Endometrium (tissue), 2 donors: ENCODE results near the gene IFNGR1.
A peak's percentile ranks its signal among the peaks of the same experiment; 100 is the strongest.

Experiments
- FAIRE-seq: peaks from 2 replicates; lab custom pipeline; 2012; peaks lifted over from hg19 to GRCh38; lab: Jason Lieb, UNC
- donor health status: control.
- donor health status: control.

IFNGR1 gene

DNA sequence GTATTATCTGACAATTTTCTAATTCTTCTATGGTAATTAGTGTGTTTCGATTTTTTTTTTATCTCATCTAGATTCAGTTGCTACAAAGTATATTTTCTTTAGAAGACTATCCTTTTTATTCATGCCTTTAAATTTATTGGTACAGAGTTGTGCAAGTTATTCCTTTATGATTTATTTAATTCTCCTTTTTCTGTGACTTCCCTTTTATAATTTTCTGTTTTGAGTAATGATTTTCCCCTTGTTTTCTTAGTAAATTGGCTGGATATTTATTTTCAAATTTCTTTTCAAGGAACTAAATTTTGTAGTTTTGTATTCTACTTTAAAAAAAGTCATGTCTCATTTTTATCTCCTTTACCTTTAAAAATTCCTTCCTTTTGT is 43.3 kb downstream of the IFNGR1 start:
- peak; percentile 76 for FAIRE-seq

DNA sequence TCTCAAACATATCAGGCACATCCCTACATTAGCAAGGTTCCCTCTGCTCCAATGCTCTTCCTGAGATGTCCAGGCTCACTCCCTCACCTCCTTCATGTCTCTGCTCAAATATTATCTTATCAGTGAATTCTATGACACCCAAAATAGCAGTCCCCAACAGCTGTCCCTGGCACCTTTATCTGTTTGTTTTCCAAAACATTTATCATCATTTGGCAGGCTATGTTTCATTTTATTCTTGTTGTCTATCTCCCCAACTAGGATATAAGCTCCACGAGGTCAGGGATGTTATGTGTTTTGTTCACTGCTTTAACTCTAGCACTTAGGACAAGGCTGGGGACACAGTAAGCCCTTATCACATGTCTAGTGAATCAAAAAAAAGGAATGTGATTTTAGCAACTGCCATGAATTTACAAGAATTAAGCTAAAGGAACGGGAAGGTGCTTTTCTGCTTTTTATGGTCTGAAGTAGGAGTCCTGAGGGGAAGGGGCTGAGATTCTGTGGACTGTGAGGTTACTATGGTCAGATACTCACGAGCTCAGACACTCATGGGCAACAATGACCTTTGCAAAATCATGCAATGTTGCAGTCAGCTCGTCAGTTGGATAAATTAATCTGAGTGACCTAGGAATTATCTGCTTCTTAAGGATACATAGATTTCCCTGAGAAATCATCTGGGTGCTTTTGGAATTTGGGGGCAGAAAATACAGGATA is 43.9 kb downstream of the IFNGR1 start:
- no peak for FAIRE-seq

DNA sequence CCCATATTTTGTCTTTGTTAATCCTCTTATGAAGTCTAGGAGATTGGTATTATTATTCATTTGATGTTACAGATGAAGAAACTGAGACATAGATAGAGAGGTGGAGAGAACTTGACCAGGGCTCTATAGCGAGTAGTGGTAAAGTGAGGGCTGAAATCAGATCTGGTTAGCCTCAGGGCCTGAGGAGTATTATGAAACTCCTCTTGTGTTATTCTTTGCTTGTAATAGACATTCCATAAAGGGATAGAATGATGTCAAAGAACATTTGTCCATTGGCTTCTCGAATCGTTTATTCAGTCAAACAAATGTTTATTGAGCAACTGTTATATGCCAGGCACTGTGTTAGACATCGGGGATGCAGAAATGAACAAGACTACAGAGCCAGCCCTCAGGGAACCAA is 45.7 kb downstream of the IFNGR1 start, which contains the start of gene IL22RA2:
Gene IL22RA2 (minus strand): TSS at position 144 of the 400 bp plus-strand sequence. CDS start 11,895 bp downstream, outside the sequence.
- no peak for FAIRE-seq

DNA sequence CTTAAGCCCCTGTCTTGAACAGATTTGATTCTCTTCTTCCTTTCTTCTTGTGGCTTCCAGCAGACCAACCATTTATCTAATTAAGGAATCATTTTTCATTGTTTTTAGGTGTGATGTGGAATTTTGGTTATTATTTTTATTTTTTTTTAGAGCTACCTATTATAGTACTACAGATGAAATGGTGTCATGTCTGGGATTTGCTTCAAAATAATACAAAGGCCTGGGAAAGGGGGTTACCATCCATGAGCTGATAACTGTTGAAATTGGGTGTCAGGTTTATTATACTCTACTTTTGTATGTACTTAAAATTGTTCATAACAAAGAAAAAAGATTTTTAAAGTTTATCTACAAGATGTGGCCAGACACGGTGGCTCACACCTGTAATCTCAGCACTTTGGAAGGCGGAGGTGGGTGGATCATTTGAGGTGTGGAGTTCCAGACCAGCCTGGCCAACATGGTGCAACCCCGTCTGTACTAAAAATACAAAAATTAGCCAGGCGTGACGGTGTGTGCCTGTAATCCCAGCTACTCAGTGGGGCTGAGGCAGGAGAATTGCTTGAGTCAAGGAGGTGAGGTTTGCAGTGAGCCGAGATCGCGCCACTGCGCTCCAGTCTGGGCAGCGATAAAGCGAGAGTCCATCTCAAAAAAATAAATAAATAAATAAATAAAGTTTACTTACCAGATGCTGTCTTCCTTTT is 46.3 kb downstream of the IFNGR1 start:
- FAIRE-seq = no peak

DNA sequence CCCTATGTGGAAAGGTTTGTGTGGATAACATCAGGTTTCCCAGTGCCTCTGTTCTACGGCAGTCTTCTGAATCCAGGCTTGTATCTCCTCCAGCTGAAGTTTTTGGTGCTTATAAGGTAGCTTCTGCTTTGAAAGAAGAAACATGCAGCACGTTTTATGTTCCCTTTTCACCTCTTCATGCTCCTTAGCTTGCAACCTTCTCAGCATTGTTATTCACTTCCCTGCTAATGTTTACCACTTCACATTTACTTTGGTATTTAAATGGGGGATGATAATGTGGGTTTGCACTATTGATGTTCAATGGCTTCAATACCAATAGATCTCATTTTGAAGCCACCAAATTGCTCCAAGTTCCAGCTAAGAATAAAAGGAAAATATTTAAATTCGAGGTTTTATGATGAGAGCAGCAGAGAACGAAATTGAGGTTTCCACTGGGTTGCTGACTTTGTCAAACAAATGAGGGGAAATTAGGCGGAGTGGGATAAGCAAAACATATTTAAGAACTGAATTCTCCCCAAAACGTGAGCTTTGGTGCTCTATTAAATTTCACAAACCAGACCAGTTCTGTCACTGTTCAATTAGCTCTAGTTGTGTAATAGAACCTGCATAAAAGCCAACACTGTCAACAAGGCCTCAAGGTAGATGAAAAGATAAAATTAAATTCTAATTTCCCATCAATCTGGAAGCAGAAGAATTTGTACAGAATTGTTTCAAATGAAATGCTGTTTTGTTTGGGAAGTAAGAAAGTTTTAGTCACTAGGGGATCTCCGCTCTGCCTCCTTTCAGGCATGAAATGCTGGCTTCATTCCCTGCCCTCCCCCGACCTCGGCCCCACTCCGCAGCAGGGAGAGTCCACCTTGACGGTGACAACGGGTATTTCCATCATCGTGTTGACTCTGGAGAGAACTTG is 47.1 kb downstream of the IFNGR1 start:
- FAIRE-seq = no peak

DNA sequence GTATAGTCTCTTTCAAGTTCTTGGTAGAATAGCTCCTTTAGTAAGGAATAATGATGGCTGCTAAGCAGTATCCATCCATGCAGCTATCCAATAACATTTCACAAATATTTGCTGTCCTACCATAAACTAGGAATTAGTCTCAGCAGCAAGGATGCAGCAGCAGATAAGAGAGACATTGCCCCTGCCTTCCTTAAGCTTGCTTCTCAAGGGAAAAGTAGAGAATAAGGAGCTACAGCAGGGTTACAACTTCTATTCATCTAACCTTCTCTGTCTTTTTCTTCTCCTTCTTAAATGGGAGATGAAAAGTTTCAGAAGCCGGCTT is 48.2 kb downstream of the IFNGR1 start:
- no peak for FAIRE-seq

DNA sequence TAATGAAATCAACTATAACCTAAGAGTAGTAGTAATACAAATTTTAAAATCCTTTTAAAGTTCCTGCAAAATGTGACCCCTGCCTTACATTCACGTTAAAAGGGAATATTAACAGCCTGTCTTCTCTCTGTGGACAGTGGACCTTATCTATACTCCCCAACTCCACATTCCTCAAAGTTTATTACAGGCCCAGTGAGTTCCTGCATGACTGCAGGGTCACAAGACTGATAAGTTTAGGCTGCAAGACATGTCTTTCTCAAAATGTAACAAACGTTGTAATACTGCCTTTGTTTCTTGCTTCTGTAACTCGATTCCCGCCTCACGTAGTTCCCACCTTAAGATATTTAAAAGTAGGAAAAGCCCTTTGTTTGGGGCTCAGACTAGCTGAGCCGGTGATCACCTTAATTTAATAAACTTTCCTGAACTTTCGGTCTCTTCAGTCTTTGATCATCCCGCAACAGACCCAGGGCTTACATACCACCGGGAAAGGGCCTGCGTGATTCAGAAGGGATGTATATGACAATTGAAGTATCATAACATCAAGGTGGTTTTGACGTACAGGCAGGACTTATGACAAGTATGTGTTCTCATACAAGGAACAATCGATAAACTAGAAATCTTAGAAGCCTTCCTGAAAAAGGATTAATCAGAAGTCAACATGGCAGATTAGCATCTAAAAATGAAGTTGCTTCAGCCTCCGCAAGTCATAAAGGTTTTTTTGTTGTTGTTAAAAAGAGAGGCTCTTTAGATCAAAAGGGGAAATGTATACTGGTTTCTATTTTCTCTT is 48.7 kb downstream of the IFNGR1 start:
- no peak for FAIRE-seq

DNA sequence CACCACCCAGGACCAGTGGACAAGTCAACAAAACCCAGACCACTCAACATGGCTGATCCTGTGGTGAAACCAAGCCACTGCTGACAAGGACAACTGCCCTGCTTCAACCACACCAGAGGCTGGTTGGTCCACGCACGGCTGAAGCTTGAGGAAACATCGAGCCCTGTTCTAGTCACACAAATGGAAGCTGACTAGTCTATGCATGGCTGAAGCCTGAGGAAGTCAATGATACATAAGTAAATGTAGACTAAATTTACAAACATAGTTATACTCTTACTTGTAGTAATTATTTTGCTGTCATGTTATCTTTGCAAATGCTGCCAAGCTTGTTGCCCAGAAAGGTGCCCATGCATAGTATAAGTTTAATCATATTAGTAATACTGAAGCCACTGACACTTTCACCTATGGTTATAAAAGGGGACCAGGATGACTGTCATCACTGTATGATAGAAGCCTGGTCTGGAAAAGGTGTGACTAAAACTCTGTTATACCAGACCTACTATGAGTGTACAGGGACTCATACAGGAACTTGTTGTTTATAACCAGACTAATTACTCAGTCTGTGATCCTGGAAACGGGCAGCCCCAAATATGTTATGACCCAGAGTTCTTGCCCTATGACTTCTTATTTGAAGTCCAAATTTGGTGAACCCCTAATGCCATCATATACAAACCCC is 51.3 kb downstream of the IFNGR1 start:
- no peak for FAIRE-seq

DNA sequence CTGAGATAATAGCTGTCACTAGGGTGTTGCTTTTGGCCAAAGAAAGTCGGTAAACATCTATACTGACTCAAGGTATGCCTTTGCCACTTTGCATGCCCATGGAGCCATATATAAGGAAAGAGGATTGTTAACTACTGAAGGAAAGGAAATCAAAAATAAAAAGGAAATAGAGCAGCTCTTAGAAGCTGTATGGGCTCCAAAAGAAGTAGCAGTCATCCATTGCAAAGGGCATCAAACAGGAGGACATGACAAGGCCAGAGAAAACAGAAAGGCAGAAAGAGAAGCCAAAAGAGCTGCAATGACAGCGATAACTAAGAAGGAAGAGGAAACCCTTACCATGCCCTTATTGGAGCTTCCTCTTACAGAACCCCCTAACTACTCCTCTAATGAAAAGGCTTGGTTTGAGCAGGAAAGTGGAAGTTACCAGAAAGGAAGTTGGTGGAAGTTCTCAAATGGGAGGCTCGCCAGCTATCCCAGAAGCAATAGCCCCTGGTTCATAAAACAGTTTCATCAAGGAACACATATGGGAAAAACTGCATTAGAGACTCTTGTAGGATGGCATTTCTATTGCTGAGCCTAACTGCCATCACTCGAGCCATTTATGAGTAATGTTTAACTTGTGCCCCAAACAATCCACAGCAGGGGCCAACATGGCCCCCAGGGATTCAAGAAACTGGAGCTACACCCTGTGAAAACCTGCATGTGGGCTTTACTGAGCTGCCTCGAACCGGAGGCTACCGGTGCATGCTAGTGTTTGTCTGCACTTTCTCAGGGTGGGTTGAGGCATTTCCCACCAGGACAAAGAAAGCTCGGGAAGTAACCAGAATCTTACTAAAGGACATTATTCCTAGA is 52.7 kb downstream of the IFNGR1 start:
- FAIRE-seq = no peak

DNA sequence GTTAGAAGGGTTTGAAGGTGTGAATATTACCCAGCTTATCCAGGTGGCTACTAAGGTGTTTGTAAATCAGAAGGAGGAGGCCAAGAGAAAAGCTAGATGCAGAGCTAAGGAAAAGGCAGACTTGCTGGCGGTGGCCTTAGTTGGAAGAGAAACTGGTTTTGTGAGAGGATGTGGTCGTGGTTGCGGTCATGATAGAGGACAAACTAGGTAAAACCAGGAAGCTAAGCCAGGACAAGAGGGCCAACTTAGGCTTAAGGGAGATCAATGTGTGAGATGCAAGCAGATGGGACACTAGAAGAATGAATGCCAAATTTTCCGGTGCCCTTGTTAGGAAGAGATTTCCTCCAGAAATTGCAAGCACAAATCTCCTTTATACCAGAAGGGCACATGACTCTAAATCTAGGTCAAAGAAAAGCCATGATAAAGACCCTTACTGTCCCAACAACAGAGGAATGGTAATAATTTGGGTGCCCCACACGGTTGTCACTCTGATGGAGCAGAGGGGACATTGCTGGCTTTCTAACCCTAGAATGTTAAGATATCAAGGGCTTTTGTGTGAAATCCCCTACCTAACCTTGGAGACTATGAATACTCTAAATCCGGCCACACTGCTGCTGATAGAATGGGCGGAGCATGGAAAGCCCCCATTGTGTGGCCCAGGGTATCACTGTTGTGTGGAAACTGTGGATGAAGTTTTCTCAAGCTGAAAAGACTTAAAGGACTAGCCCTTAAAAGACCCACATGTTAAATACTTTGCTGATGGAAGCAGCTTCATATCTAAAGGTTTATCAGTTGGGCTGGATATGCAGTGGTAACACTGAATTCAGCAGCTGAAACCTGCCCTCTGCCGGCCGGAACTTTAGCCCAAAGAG is 53.6 kb downstream of the IFNGR1 start:
- FAIRE-seq = no peak

DNA sequence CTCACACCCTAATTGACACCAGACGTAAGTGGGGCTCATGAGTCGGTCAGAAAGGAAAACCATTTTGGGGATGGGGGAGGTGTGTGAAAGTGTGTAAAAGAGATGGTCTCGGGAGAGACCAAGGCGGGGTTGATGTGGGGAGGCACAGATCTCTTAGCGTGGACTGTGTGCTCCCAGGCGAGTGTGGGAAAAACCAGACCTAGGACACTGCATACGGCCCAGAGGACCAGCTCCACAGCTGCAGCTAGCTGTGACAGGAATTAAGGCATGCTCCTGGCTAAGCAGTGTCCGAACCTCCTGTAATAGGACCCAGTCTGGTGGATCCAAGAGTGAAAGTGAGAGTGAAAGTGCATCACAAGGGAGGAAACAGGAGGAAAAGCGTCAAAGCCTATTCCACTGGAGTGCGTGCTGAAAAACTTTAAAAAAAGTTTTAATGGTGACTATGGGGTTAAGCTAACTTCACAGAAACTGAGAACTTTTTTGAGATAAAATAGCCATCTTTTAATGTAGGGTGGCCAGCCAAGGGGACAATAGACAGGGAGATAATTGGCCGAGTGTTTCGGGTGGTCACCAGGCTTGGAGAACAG is 55.4 kb downstream of the IFNGR1 start:
- no peak for FAIRE-seq

DNA sequence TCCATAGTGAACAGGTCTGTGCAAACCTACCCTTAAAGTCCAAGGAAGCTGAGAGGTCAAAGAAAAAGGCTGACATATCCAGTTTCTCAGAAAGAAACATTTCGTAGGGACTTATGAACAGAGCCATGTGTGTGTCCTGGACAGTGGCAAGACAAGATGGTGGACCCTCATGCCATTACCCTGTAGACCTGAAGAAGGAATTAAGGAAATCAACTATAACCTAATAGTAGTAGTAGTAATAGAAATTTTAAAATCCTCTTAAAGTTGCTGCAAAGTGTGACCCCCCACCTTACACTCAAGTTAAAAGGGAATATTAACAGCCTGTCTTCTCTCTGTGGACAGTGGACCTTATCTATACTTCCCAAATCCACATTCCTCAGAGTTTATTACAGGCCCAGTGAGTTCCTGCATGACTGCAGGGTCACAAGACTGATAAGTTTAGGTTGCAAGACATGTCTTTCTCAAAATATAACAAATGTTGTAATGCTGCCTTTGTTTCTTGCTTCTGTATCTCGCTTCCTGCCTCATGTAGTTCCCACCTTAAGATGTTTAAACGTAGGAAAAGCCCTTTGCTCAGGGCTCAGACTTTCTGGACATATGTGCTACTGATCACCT is 56.4 kb downstream of the IFNGR1 start:
- FAIRE-seq = no peak

DNA sequence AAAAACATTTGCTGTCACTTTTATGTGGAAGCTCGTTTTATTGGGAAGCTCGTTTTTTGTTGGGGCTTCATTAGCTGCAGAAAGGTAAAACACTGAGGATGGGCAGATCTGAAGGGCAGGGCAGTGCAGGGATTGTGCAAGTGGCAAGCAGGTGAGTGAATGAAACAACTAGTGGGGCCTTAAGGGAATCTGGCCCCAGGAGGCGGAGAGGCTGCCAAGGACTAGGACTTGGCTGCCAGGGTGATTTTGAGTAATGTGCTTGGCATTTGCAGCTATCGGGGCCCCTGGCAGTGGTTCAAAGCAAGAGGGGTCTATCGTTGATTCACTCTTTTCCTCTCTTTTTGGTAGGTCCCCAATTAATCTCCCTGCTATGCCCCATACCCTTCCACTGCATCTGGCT is 57.2 kb downstream of the IFNGR1 start:
- no peak for FAIRE-seq

DNA sequence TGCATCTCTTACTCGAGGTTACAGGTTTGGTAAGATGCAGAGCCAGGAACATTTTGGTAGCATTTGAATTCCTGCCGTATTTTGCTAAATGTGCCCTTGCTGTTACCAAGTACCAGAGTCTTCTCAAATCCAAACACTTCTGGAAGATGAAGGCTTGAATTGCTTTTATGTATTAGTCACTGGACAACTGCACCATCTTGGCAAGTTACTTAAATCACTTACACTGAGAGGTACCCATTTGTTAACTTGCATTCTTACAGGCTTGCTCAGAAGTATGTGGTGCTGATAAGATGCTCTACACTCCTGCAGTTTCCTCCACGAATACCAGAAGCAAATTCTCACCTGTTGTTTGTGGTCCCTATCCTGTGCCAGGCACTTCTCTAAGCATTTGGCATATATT is 58.4 kb downstream of the IFNGR1 start:
- no peak for FAIRE-seq

DNA sequence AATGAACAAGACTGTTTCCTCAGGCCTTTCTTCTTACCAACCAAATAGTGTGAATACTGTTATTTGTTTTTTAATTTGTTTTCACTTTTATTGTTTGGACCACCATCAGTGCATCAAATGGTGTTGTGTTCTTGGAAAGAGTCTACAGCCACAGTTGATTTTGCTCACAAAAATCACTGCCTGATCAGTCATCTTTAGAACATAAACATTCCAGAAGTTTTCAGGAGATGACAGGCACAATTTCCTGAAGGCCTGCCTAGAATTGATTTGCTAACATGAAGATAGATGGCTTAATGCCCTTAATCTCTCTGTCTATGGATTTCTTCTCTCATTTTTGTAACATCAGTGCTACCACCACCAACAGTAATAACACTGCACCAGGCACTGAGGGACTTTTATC is 59.3 kb downstream of the IFNGR1 start:
- FAIRE-seq = no peak

DNA sequence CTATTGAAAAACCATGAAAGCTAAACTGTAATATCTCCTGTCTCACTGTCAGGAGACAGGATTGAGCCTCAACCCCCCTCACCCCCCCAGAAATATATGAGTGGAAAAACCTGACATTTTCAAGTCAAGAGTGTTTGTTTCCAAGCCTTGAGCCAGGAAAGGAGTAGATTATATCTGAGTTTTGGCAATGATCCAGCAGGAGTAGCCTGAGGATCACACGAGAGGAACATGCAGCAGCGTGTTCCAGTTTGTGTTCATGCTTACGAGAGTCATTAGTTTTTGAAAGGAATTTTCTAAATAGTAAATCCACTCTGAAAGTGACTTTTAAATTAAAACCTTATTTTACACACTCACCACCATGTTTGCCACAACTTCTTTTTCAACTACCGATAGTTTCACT is 61.6 kb downstream of the IFNGR1 start:
- no peak for FAIRE-seq

DNA sequence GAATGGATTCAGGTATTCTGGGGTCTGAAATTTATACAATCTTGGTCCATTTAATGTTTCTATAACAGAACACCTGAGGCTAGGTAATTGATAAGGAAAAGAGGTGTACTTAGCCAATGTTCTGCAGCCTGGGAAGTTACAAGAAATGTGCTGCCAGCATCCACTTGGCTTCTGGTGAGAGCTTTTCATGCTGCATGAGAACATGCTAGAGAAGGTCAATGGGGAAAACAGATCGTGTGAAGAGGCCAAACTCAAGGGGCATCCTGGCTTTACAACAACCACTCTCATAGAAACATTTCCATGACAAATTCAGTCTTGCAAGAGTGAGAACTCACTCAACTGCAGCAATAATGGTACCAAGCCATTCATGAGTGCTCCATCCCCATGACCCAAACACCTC is 62.5 kb downstream of the IFNGR1 start:
- FAIRE-seq = no peak

DNA sequence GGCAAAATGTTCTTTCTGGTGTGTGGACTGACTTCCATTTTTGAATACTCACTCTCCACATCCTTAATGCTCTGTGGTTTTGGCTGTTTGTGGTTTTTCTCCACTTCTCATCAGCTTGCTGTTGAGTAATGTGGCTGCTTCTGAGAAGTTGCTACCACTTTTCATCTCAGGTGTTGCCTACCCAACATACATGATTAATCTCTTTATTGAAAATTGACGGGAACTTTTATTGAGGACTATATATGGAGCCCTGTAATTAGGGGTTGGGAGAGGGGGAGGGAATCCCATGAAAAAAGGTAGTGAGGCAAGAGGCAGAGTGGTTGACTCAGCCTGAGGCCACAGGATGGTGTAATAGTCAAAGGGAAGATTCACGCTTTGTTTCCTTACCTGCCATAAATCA is 63.4 kb downstream of the IFNGR1 start:
- FAIRE-seq = no peak

DNA sequence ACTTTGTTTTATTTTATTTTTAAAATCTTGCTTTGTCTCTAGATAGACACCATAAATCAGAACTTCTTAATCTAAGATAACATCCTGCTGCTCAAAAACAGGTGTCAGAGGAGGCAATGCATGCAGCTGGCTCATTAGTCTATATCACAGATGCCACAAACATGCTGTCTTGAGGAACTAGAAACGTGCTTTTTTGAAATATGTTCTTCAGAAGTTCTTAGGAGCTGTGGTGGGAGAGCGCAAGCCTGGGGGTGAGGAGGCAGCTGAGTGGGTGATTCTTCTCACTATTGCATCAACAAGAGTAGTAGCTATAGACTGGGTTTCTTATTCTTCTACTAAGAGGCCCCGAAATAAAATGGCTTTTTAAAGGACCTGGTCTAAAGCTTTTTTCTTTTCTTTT is 69.1 kb downstream of the IFNGR1 start:
- no peak for FAIRE-seq
